HL-60/S4 (cell line): Measurements from ENCODE around the gene SEMA4A.

Experiments
- in situ Hi-C: fragments of 300-500 bp; cut with MboI; formaldehyde crosslinking; loops from 2 replicates; pipeline ENCODE4 v1.14.3; 2022; ENCODE audit warnings: low sequenced_read_pairs

Gene SEMA4A

DNA sequence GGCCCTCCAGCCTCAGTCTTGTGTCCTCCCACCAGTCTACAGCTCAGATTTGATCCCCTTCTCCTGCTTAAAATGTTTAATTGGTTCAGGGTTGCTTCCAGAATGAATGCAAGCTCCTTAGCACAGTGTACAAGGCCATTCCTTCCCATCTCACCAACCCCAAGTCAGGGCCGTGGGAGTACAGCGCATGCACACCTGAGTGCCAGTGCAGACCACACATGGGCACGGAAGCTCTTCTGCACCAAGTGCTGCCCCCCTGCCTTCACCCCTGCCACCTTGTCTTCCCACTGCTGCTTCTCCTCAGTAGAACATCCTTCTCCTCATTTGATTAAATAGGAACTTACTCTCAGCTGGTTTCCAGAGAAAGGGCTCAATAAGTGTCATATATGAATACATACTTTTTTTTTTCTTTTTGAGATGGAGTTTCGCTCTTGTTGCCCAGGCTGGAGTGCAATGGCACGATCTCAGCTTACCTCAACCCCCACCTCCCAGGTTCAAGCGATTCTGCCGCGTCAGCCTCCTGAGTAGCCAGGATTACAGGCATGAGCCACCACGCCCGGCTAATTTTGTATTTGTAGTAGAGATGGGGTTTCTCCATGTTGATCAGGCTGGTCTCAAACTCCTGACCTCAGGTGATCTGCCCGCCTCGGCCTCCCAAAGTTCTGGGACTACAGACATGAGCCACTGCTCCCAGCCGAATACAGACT lies 68.8 kb downstream of the SEMA4A start:
- in situ Hi-C loops = loop anchor here (5.0 to 10.0 kb wide), 2 partner anchors 75 to 137 kb away; partner anchors contain the start of gene MEX3A

DNA sequence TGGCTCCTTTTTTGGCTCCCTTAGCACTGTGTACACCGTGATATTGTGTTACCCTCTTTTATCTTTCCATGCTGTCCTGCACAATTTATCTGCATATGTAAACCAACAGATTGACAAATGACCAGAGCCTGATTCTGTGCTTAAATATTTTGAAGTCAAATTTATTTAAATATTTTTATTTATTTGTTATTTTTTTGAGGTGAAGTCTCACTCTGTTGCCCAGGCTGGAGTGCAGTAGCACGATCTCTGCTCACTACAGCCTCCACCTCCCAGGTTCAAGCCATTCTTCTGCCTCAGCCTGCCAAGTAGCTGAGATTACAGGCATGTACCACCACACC lies 72.3 kb downstream of the SEMA4A start:
- in situ Hi-C loops = loop anchor here (10.0 kb wide), 1 partner anchor 141 kb away; the partner anchor contains the start of gene MEX3A

DNA sequence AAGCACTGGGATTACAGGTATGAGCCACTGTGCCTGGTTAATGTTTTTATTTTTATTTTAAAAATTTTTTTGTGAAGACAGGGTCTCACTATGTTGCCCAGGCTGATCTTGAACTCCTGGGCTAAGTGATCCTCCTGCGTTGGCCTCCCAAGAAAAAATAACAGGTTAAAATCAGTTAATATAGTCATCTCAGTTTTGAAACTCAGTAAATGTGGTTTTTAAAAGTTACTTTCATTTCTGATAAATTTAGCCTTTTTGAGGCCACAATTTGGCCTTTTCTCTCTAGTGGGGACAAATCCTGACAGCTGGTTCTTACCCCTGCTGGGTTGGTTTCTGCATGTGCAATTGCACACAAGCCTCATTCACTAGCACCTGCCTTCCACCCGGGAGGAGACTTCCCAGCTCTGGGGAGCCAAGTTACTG lies 72.7 kb downstream of the SEMA4A start:
- in situ Hi-C loops = loop anchor here (10.0 kb wide), 1 partner anchor 141 kb away; the partner anchor contains the start of gene MEX3A

DNA sequence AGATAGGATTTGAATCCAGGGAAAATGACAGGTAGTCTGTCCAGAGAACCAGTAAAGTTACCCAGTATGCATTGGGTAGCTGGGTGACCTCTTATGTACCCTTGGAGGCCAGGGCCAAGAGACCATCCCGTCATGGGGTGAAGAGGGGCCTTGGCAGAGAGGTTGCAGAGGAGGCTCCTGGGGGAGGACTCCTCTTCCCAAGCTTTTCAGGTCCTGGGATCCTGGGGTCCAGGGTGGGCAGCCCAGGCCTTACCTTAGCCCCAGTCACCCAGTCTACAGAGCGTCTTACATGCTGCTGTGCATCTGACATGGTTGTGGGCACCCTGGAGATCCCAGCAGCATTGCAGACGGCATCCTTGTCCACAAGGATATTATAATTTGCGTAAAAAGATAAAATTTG lies 73.4 kb downstream of the SEMA4A start:
- in situ Hi-C loops = loop anchor here (10.0 kb wide), 1 partner anchor 142 kb away; the partner anchor contains the start of gene MEX3A
